Liver (tissue), 9 donors: ENCODE measurements around the gene NAT16. TPM values are rescaled to one million over a fixed set of nuclear protein-coding genes. Genes with fewer than 3 reads are reported as not detected.

Experiments
- DNase-seq: peaks from one replicate; pipeline ENCODE4 v3.0.0-alpha.2; 2017; ENCODE audit warnings: low spot score
- H3K27ac ChIP-seq, 2 donors: one replicate each; pipeline ENCODE4 v1.7.0; 2013; ENCODE audit warnings: inconsistent platforms in 2 of 2, low read length in 2 of 2, control low read depth in 1 of 2, low read depth in 1 of 2, mild to moderate bottlenecking in 1 of 2
- H3K27me3 ChIP-seq, 4 donors: one replicate each; pipeline versions ENCODE4 v1.6.1 to v1.7.0; 2013; ENCODE audit warnings: low read length in 3 of 4, inconsistent platforms in 1 of 4, mild to moderate bottlenecking in 1 of 4, moderate library complexity in 1 of 4; ENCODE audit not compliant: control insufficient read depth in 4 of 4, insufficient read depth in 4 of 4
- H3K36me3 ChIP-seq, 4 donors: one replicate each; pipeline versions ENCODE4 v1.6.1 to v1.7.0; 2013; ENCODE audit warnings: low read length in 3 of 4, mild to moderate bottlenecking in 3 of 4, low read depth in 1 of 4, moderate library complexity in 1 of 4; ENCODE audit not compliant: control insufficient read depth in 4 of 4, insufficient read depth in 3 of 4
- H3K4me1 ChIP-seq, 4 donors: one replicate each; pipeline versions ENCODE4 v1.6.1 to v1.7.0; 2013; ENCODE audit warnings: low read length in 3 of 4, mild to moderate bottlenecking in 3 of 4, moderate library complexity in 1 of 4; ENCODE audit not compliant: control insufficient read depth in 4 of 4, insufficient read depth in 4 of 4
- H3K4me3 ChIP-seq, 3 donors: one replicate each; pipeline versions ENCODE4 v1.6.1 to v1.7.0; 2013; ENCODE audit warnings: low read length in 3 of 3, control low read depth in 1 of 3, low read depth in 1 of 3, mild to moderate bottlenecking in 1 of 3
- H3K9ac ChIP-seq, 2 donors: one replicate each; pipeline ENCODE4 v1.7.0; 2013; ENCODE audit warnings: low read length in 2 of 2, mild to moderate bottlenecking in 2 of 2, moderate library complexity in 2 of 2, control low read depth in 1 of 2, low read depth in 1 of 2
- H3K9me3 ChIP-seq, 4 donors: one replicate each; pipeline versions ENCODE4 v1.6.1 to v1.7.0; 2013; ENCODE audit warnings: low read length in 3 of 4; ENCODE audit not compliant: control insufficient read depth in 4 of 4
- ATF3 ChIP-seq: IDR thresholded peaks from 2 replicates; pipeline ENCODE4 v1.6.1; 2016; ENCODE audit warnings: antibody characterized with exemption
- CTCF ChIP-seq: fragments of 150-350 bp; IDR thresholded peaks from 2 replicates; pipeline ENCODE4 v1.5.1; 2017; ENCODE audit warnings: improper control_type of control experiment, low read depth, low read length; ENCODE audit not compliant: missing input control
- EGR1 ChIP-seq, 2 donors: IDR thresholded peaks; 2 replicates each; pipeline ENCODE4 v1.6.1; 2016 to 2018; ENCODE audit warnings: antibody characterized with exemption in 2 of 2, low read depth in 2 of 2
- FOXA1 ChIP-seq: IDR thresholded peaks from 2 replicates; pipeline ENCODE4 v1.6.1; 2016; ENCODE audit warnings: antibody characterized with exemption
- FOXA2 ChIP-seq: IDR thresholded peaks from 2 replicates; pipeline ENCODE4 v1.6.1; 2016; ENCODE audit warnings: antibody characterized with exemption
- GABPA ChIP-seq, 2 donors: IDR thresholded peaks in 1 of 2; conservative IDR thresholded peaks in 1 of 2; 2 replicates each; pipeline ENCODE4 v1.6.1; 2016; ENCODE audit warnings: antibody characterized with exemption in 2 of 2, mild to moderate bottlenecking in 1 of 2, moderate library complexity in 1 of 2
- HNF4A ChIP-seq, 2 donors: conservative IDR thresholded peaks; 2 replicates each; pipeline ENCODE4 v1.6.1; 2016; ENCODE audit warnings: antibody characterized with exemption in 2 of 2, mild to moderate bottlenecking in 2 of 2
- HNF4G ChIP-seq: IDR thresholded peaks from 2 replicates; pipeline ENCODE4 v1.6.1; 2016; ENCODE audit warnings: antibody characterized with exemption
- JUND ChIP-seq, 2 donors: IDR thresholded peaks; 2 replicates each; pipeline ENCODE4 v1.6.1; 2016; ENCODE audit warnings: antibody characterized with exemption in 2 of 2
- MAX ChIP-seq: IDR thresholded peaks from 2 replicates; pipeline ENCODE4 v1.6.1; 2016; ENCODE audit warnings: antibody characterized with exemption
- NR2F2 ChIP-seq: IDR thresholded peaks from 2 replicates; pipeline ENCODE4 v1.6.1; 2016; ENCODE audit warnings: antibody characterized with exemption
- RAD21 ChIP-seq, 2 donors: IDR thresholded peaks; 2 replicates each; pipeline ENCODE4 v1.6.1; 2016; ENCODE audit warnings: antibody characterized with exemption in 2 of 2, mild to moderate bottlenecking in 2 of 2
- REST ChIP-seq: IDR thresholded peaks from 2 replicates; pipeline ENCODE4 v1.6.1; 2016; ENCODE audit warnings: antibody characterized with exemption, mild to moderate bottlenecking
- RXRA ChIP-seq, 2 donors: IDR thresholded peaks; 2 replicates each; pipeline ENCODE4 v1.6.1; 2017 to 2018; ENCODE audit warnings: antibody characterized with exemption in 2 of 2, mild to moderate bottlenecking in 1 of 2
- SP1 ChIP-seq: IDR thresholded peaks from 2 replicates; pipeline ENCODE4 v1.6.1; 2018; ENCODE audit warnings: antibody characterized with exemption, mild to moderate bottlenecking
- TAF1 ChIP-seq: conservative IDR thresholded peaks from 2 replicates; pipeline ENCODE4 v1.6.1; 2016; ENCODE audit warnings: antibody characterized with exemption, mild to moderate bottlenecking
- YY1 ChIP-seq: IDR thresholded peaks from 2 replicates; pipeline ENCODE4 v1.6.1; 2016; ENCODE audit warnings: antibody characterized with exemption, mild to moderate bottlenecking
- WGBS: extraction: QIAGEN DNeasy Blood & Tissue Kit; methylation state at CpG from one replicate; pipeline ENCODE4 v1.1.7; 2013; 5-methylcytosine and 5-hydroxymethylcytosine counted together
- polyA plus RNA-seq, 2 donors: library from polyadenylated mRNA; stranded (reverse) in 1 of 2; unstranded in 1 of 2; fragments of 200-250 nt in 1 of 2; fragments of >200 nt in 1 of 2; fragmentation: Nextera tagmentation in 1 of 2; extraction: Ambion mirVana in 1 of 2; gene quantifications; one replicate each; pipeline versions ENCODE4 v1.2.1 to v1.2.3, GENCODE V29; 2013 to 2015
- total RNA-seq, 2 donors: library from RNA; depleted of rRNA; stranded (reverse); fragments of >200 nt; gene quantifications; one replicate each; pipeline ENCODE4 v1.2.3, GENCODE V29; 2014
- TF ChIP-seq, protein P1 (sequence below): IDR thresholded peaks from 2 replicates; pipeline ENCODE4 v1.6.1; 2016; ENCODE audit warnings: antibody characterized with exemption
- donor health status: healthy.
- donor health status: healthy.
- donor health status: healthy.
- donor health status: healthy.
- donor health status: healthy.

The NAT16 gene
- total and polyA plus RNA-seq, 4 donors, result not detected

DNA sequence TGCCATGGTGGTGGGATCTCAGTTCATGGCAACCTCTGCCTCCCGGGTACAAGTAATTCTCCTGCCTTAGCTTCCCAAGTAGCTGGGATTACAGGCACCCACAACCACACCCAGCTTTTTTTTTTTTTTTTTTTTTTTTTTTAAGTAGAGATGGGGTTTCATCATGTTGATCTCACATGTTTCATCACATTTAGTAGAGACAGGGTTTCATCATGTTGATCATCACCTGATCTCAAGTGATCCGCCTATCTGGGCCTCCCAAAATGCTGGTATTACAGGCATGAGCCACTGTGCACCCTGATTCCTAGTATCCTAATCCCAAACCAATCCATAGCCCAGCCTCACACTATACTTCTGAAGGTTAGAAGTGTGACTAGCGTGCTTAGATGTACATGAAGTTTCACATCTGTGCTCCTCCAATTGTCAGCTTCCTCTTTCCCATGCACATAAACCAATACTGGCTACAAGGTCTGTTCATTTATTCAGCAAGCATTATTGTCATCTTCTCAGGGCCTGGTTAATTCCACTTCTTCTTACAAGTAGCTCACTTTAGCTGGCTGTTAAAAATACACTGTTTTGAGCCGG lies 6.8 kb upstream of the NAT16 start:
- H3K27me3 ChIP-seq, result no peaks in the 10 kb centered on the region

More for the DNA sequence above, 6.8 kb upstream of the NAT16 start:
- Histone ChIP-seq H3K4me3 (no peak overlapping the region), H3K36me3 (peaks cover 0 to 3% (median 0%) of the 10 kb centered on the region in 4 donors), H3K27ac (no peak overlapping the region), H3K4me1 (no peaks in the 10 kb centered on the region), H3K9me3 (no peaks in the 10 kb centered on the region), H3K9ac (no peak overlapping the region)
- TF ChIP-seq, protein P1, sequence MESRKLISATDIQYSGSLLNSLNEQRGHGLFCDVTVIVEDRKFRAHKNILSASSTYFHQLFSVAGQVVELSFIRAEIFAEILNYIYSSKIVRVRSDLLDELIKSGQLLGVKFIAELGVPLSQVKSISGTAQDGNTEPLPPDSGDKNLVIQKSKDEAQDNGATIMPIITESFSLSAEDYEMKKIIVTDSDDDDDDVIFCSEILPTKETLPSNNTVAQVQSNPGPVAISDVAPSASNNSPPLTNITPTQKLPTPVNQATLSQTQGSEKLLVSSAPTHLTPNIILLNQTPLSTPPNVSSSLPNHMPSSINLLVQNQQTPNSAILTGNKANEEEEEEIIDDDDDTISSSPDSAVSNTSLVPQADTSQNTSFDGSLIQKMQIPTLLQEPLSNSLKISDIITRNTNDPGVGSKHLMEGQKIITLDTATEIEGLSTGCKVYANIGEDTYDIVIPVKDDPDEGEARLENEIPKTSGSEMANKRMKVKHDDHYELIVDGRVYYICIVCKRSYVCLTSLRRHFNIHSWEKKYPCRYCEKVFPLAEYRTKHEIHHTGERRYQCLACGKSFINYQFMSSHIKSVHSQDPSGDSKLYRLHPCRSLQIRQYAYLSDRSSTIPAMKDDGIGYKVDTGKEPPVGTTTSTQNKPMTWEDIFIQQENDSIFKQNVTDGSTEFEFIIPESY, result no peak
- TF ChIP-seq CTCF, result no peak
- no peak for TF ChIP-seq ATF3
- no peak for TF ChIP-seq EGR1 (IDR thresholded peaks at IDR 0.05; ENCODE audit: low read depth in 2 of 2)
- no peak for TF ChIP-seq NR2F2
- no peak for TF ChIP-seq FOXA2
- TF ChIP-seq MAX, result no peak
- no peak for TF ChIP-seq FOXA1
- no peak for TF ChIP-seq HNF4G
- no peak for TF ChIP-seq JUND (IDR thresholded peaks at IDR 0.05)
- TF ChIP-seq GABPA (IDR thresholded peaks at IDR 0.05 in 1 of 2, conservative IDR thresholded peaks at IDR 0.05 in 1 of 2), result no peak
- TF ChIP-seq HNF4A (conservative IDR thresholded peaks at IDR 0.05), result no peak
- TF ChIP-seq YY1, result no peak
- no peak for TF ChIP-seq SP1
- TF ChIP-seq RXRA (IDR thresholded peaks at IDR 0.05), result no peak
- TF ChIP-seq TAF1, result no peak
- no peak for TF ChIP-seq REST
- TF ChIP-seq RAD21 (IDR thresholded peaks at IDR 0.05), result no peak
- 85% methylated on average over 4 of the region's 4 CpGs for WGBS
- no peak for DNase-seq
